SK-N-SH (cell line): Measurements from ENCODE around the gene KCNJ16. TPM values are rescaled to one million over a fixed set of nuclear protein-coding genes. Genes with fewer than 3 reads are reported as not detected.

ENCODE experiments used
- CTCF ChIA-PET: fragments of 300-600, 350-600 bp; formaldehyde crosslinking; extraction: SDS; loops from one replicate; lab custom pipeline; 2021; lab: Yijun Ruan, JAX
- POLR2A ChIA-PET: fragments of 350-600 bp; sonication (Branson Sonifier 250); formaldehyde crosslinking; extraction: SDS; loops from one replicate; lab custom pipeline; 2020; ENCODE audit warnings: antibody characterized with exemption, inconsistent platforms; lab: Yijun Ruan, JAX
- DNase-seq: peaks from one replicate; pipeline ENCODE4 v3.0.0; 2012
- H2AFZ ChIP-seq: fragments of 200-600 bp; sonication (generic); 2 replicates; pipeline ENCODE4 v1.8.1; 2016; ENCODE audit warnings: antibody characterized with exemption, mild to moderate bottlenecking, low read depth
- H3F3A ChIP-seq: fragments of 200-600 bp; sonication (generic); replicated peaks from 2 replicates; pipeline ENCODE3; 2016; ENCODE audit warnings: antibody characterized with exemption, mild to moderate bottlenecking; ENCODE audit not compliant: insufficient read depth
- H3K27ac ChIP-seq, 2 experiments: fragments of 200-500 bp in 1 of 2; fragments of 200-600 bp in 1 of 2; sonication (Bioruptor generic) in 1 of 2; sonication (generic), shearing (Covaris generic) in 1 of 2; 2 replicates each; pipeline versions ENCODE4 v1.5.1 to v1.6.1; 2014 to 2016; ENCODE audit warnings: low read depth in 2 of 2, inconsistent platforms in 1 of 2, low read length in 1 of 2, mild to moderate bottlenecking in 1 of 2, mixed read lengths in 1 of 2
- H3K27me3 ChIP-seq: fragments of 200-600 bp; sonication (generic), shearing (Covaris generic); 2 replicates; pipeline ENCODE4 v1.6.1; 2016; ENCODE audit warnings: mixed run types; ENCODE audit not compliant: insufficient read depth
- H3K36me3 ChIP-seq, 2 experiments: fragments of 200-500 bp in 1 of 2; fragments of 200-600 bp in 1 of 2; sonication (Bioruptor generic) in 1 of 2; sonication (generic) in 1 of 2; replicated peaks in 1 of 2; 2 replicates each; pipeline versions ENCODE3 to v1.5.1; 2014 to 2016; ENCODE audit warnings: low read length in 1 of 2, mild to moderate bottlenecking in 1 of 2; ENCODE audit not compliant: insufficient read depth in 2 of 2, control insufficient read depth in 1 of 2
- H3K4me1 ChIP-seq, 2 experiments: fragments of 200-500 bp in 1 of 2; fragments of 200-600 bp in 1 of 2; sonication (Bioruptor generic) in 1 of 2; sonication (generic), shearing (Covaris generic) in 1 of 2; 2 replicates each; pipeline versions ENCODE4 v1.5.1 to v1.6.1; 2014 to 2016; ENCODE audit warnings: low read depth in 1 of 2, low read length in 1 of 2, mixed run types in 1 of 2; ENCODE audit not compliant: insufficient read depth in 2 of 2, control insufficient read depth in 1 of 2
- H3K4me2 ChIP-seq: fragments of 200-600 bp; sonication (generic), shearing (Covaris generic); 2 replicates; pipeline ENCODE4 v1.6.1; 2017; ENCODE audit warnings: mixed run types
- H3K4me3 ChIP-seq, 2 experiments: fragments of 200-500 bp in 1 of 2; fragments of 200-600 bp in 1 of 2; sonication (Bioruptor generic) in 1 of 2; sonication (generic), shearing (Covaris generic) in 1 of 2; 2 replicates each; pipeline versions ENCODE4 v1.5.1 to v1.8.1; 2014 to 2016; ENCODE audit warnings: low read depth in 2 of 2, inconsistent platforms in 1 of 2, low read length in 1 of 2, mild to moderate bottlenecking in 1 of 2, mixed read lengths in 1 of 2, moderate library complexity in 1 of 2
- H3K79me2 ChIP-seq: fragments of 200-600 bp; sonication (generic); 2 replicates; pipeline ENCODE4 v1.8.1; 2017; ENCODE audit warnings: mild to moderate bottlenecking; ENCODE audit not compliant: insufficient read depth
- H3K9ac ChIP-seq: fragments of 200-600 bp; sonication (generic); 2 replicates; pipeline ENCODE4 v1.6.1; 2017; ENCODE audit warnings: mixed run types
- H3K9me2 ChIP-seq: fragments of 200-600 bp; sonication (generic); 2 replicates; pipeline ENCODE4 v1.6.1; 2017; ENCODE audit warnings: mixed run types
- H3K9me3 ChIP-seq: fragments of 200-600 bp; sonication (generic); 2 replicates; pipeline ENCODE4 v1.6.1; 2017; ENCODE audit warnings: mixed run types, mild to moderate bottlenecking, moderate library complexity
- H4K20me1 ChIP-seq: fragments of 200-600 bp; sonication (generic); 2 replicates; pipeline ENCODE4 v1.6.1; 2017; ENCODE audit warnings: mild to moderate bottlenecking, mixed run types; ENCODE audit not compliant: insufficient read depth
- CHD2 ChIP-seq: fragments of 150-350 bp; IDR thresholded peaks from 2 replicates; pipeline ENCODE4 v1.6.1; 2018; ENCODE audit warnings: low read length; ENCODE audit not compliant: partially characterized antibody
- EP300 ChIP-seq, 2 experiments: IDR thresholded peaks; 2 replicates each; pipeline versions ENCODE4 v1.4.0 to v1.6.1; 2012; ENCODE audit warnings: borderline replicate concordance in 1 of 2, low read depth in 1 of 2, low read length in 1 of 2
- FOXJ3 ChIP-seq: sonication (generic); formaldehyde crosslinking; IDR thresholded peaks from 2 replicates; pipeline ENCODE4 v1.5.1; 2020; ENCODE audit warnings: mild to moderate bottlenecking, missing genetic modification reagents
- FOXM1 ChIP-seq: IDR thresholded peaks from 2 replicates; pipeline ENCODE4 v1.4.0; 2012; ENCODE audit warnings: low read depth, mild to moderate bottlenecking
- MXI1 ChIP-seq: IDR thresholded peaks from 2 replicates; pipeline ENCODE4 v1.6.1; 2012; ENCODE audit warnings: mild to moderate bottlenecking, low read depth, low read length, improper control_type of control experiment
- NFIC ChIP-seq: IDR thresholded peaks from 2 replicates; pipeline ENCODE4 v1.4.0; 2012; ENCODE audit warnings: borderline replicate concordance
- RAD21 ChIP-seq: IDR thresholded peaks from 2 replicates; pipeline ENCODE4 v1.6.1; 2012; ENCODE audit warnings: mild to moderate bottlenecking, low read length
- RCOR1 ChIP-seq: fragments of 150-350 bp; IDR thresholded peaks from 2 replicates; pipeline ENCODE4 v1.6.1; 2017; ENCODE audit warnings: antibody characterized with exemption, low read length
- RFX5 ChIP-seq: IDR thresholded peaks from 2 replicates; pipeline ENCODE4 v1.6.1; 2012; ENCODE audit warnings: mild to moderate bottlenecking, improper control_type of control experiment, low read length
- SIN3A ChIP-seq: IDR thresholded peaks from 2 replicates; pipeline ENCODE4 v1.6.1; 2012; ENCODE audit warnings: low read depth, mild to moderate bottlenecking, low read length, moderate library complexity, borderline replicate concordance
- SMC3 ChIP-seq: IDR thresholded peaks from 2 replicates; pipeline ENCODE4 v1.6.1; 2012; ENCODE audit warnings: low read depth, low read length, improper control_type of control experiment
- TAF1 ChIP-seq: IDR thresholded peaks from 2 replicates; pipeline ENCODE4 v1.6.1; 2012; ENCODE audit warnings: low read depth, mild to moderate bottlenecking, low read length, moderate library complexity, borderline replicate concordance
- TCF12 ChIP-seq: IDR thresholded peaks from 2 replicates; pipeline ENCODE4 v1.4.0; 2012
- TEAD4 ChIP-seq: IDR thresholded peaks from 2 replicates; pipeline ENCODE4 v1.4.0; 2012; ENCODE audit warnings: mild to moderate bottlenecking, borderline replicate concordance; ENCODE audit not compliant: insufficient read depth
- WGBS: methylation state at CpG from one replicate; pipeline ENCODE4 v1.1.6; 2017; ENCODE audit warnings: low lambda C conversion rate; 5-methylcytosine and 5-hydroxymethylcytosine counted together
- polyA plus RNA-seq, 3 experiments: library from polyadenylated mRNA; depleted of rRNA; stranded (reverse); fragments of >200 nt; gene quantifications; 2 replicates each; pipeline ENCODE4 v1.2.3, GENCODE V29; 2012
- TF ChIP-seq, protein P1 (sequence below): fragments of 150-350 bp; IDR thresholded peaks from 2 replicates; pipeline ENCODE4 v1.6.1; 2017; ENCODE audit warnings: antibody characterized with exemption, low read length, low read depth, borderline replicate concordance
- TF ChIP-seq, protein P2 (sequence below): IDR thresholded peaks from 2 replicates; pipeline ENCODE4 v1.4.0; 2012; ENCODE audit warnings: low read depth, borderline replicate concordance
- TF ChIP-seq, protein P3 (sequence below): fragments of 150-350 bp; IDR thresholded peaks from 2 replicates; pipeline ENCODE4 v1.6.1; 2016; ENCODE audit warnings: mild to moderate bottlenecking, low read depth, low read length
- TF ChIP-seq, protein P4 (sequence below): IDR thresholded peaks from 2 replicates; pipeline ENCODE4; 2012
- TF ChIP-seq, protein P5 (sequence below): fragments of 200-600 bp; sonication (generic); IDR thresholded peaks from 2 replicates; pipeline ENCODE4 v1.6.1; 2017; ENCODE audit warnings: antibody characterized with exemption, mild to moderate bottlenecking, moderate library complexity

The KCNJ16 gene
- polyA plus RNA-seq, 1 of the 3 experiments (the other 2 are of a cell fraction) = not detected

DNA sequence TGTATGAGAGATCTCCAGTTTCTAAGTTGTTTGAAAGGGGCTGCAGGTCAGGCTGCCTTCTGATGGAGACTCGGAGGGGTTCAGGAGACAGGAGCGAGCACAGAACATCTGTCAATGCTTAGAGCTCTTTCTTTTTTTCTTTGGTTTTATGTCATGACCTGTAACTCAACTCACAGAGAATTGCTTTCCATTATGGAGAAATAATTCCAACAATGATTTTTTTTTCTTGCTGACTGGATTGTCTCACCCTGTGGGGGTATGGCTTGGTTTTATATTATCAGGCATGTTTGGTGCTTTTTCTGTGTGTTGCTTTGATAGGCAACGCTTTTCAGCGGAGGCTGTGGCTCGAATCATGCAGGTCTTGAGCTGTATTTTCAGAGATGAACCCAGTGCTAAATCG is 83.6 kb downstream of the KCNJ16 start:
- WGBS = 75% methylated on average over 6 of the region's 6 CpGs
- Histone ChIP-seq H3K9ac (no peak overlapping the region), H3K79me2 (no peaks in the 10 kb centered on the region), H3K9me3 (no peaks in the 10 kb centered on the region), H3K27ac (no peak overlapping the region), H3K27me3 (no peaks in the 10 kb centered on the region), H2AFZ (no peak overlapping the region), H3K36me3 (no peaks in the 10 kb centered on the region), H4K20me1 (no peaks in the 10 kb centered on the region), H3K4me3 (no peak overlapping the region), H3K4me1 (peaks cover 0 to 14% of the 10 kb centered on the region in 2 experiments; a peak in 2 of 4 replicates), H3F3A (no peaks in the 10 kb centered on the region), H3K9me2 (no peaks in the 10 kb centered on the region), H3K4me2 (no peak overlapping the region)
- no peak for DNase-seq
- ChIA-PET POLR2A (interaction anchor here (0.6 kb wide), 1 partner anchor 587 kb away, joined by 3 read pairs; no protein-coding TSS in a partner anchor), CTCF (interaction anchor here (0.8 to 5.1 kb wide), 4 partner anchors 9 to 552 kb away, joined by 3 to 32 read pairs (median 10); partner anchors contain the start of gene KCNJ2)
- TF ChIP-seq RFX5 (no peak), SIN3A (no peak), TCF12 (no peak), TEAD4 (no peak), RCOR1 (no peak), RAD21 (no peak), FOXM1 (no peak), NFIC (no peak), EP300 (IDR thresholded peaks at IDR 0.05; ENCODE audit: borderline replicate concordance in 1 of 2, low read depth in 1 of 2, low read length in 1 of 2) (no peak), SMC3 (no peak), TAF1 (no peak), MXI1 (no peak), FOXJ3 (CRISPR knock-in tag) (no peak), CHD2 (no peak)
- TF ChIP-seq, protein P1, sequence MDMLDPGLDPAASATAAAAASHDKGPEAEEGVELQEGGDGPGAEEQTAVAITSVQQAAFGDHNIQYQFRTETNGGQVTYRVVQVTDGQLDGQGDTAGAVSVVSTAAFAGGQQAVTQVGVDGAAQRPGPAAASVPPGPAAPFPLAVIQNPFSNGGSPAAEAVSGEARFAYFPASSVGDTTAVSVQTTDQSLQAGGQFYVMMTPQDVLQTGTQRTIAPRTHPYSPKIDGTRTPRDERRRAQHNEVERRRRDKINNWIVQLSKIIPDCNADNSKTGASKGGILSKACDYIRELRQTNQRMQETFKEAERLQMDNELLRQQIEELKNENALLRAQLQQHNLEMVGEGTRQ = no peak
- TF ChIP-seq, protein P2, sequence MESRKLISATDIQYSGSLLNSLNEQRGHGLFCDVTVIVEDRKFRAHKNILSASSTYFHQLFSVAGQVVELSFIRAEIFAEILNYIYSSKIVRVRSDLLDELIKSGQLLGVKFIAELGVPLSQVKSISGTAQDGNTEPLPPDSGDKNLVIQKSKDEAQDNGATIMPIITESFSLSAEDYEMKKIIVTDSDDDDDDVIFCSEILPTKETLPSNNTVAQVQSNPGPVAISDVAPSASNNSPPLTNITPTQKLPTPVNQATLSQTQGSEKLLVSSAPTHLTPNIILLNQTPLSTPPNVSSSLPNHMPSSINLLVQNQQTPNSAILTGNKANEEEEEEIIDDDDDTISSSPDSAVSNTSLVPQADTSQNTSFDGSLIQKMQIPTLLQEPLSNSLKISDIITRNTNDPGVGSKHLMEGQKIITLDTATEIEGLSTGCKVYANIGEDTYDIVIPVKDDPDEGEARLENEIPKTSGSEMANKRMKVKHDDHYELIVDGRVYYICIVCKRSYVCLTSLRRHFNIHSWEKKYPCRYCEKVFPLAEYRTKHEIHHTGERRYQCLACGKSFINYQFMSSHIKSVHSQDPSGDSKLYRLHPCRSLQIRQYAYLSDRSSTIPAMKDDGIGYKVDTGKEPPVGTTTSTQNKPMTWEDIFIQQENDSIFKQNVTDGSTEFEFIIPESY = no peak
- TF ChIP-seq, protein P3, sequence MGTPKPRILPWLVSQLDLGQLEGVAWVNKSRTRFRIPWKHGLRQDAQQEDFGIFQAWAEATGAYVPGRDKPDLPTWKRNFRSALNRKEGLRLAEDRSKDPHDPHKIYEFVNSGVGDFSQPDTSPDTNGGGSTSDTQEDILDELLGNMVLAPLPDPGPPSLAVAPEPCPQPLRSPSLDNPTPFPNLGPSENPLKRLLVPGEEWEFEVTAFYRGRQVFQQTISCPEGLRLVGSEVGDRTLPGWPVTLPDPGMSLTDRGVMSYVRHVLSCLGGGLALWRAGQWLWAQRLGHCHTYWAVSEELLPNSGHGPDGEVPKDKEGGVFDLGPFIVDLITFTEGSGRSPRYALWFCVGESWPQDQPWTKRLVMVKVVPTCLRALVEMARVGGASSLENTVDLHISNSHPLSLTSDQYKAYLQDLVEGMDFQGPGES = no peak
- TF ChIP-seq, protein P4, sequence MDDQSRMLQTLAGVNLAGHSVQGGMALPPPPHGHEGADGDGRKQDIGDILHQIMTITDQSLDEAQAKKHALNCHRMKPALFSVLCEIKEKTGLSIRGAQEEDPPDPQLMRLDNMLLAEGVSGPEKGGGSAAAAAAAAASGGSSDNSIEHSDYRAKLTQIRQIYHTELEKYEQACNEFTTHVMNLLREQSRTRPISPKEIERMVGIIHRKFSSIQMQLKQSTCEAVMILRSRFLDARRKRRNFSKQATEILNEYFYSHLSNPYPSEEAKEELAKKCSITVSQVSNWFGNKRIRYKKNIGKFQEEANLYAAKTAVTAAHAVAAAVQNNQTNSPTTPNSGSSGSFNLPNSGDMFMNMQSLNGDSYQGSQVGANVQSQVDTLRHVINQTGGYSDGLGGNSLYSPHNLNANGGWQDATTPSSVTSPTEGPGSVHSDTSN = no peak
- TF ChIP-seq, protein P5, sequence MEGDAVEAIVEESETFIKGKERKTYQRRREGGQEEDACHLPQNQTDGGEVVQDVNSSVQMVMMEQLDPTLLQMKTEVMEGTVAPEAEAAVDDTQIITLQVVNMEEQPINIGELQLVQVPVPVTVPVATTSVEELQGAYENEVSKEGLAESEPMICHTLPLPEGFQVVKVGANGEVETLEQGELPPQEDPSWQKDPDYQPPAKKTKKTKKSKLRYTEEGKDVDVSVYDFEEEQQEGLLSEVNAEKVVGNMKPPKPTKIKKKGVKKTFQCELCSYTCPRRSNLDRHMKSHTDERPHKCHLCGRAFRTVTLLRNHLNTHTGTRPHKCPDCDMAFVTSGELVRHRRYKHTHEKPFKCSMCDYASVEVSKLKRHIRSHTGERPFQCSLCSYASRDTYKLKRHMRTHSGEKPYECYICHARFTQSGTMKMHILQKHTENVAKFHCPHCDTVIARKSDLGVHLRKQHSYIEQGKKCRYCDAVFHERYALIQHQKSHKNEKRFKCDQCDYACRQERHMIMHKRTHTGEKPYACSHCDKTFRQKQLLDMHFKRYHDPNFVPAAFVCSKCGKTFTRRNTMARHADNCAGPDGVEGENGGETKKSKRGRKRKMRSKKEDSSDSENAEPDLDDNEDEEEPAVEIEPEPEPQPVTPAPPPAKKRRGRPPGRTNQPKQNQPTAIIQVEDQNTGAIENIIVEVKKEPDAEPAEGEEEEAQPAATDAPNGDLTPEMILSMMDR = no peak
